Endodermal cell (in vitro differentiated cells): ENCODE data around the gene MRPL20. TPM values are rescaled to one million over a fixed set of nuclear protein-coding genes. Genes with fewer than 3 reads are reported as not detected.
A peak's percentile ranks its signal among the peaks of the same experiment; 100 is the strongest.
"Not testable (repeated sequence)": the region's sequence is repeated elsewhere in the genome, so short reads cannot be mapped to it uniquely, and the experiment has no call there.

ENCODE experiments used
- DNase-seq: peaks from one replicate; pipeline ENCODE4 v3.0.0-alpha.2; 2017
- H3K27ac ChIP-seq: 2 replicates; pipeline ENCODE4 v1.5.1; 2013; ENCODE audit warnings: mild to moderate bottlenecking, low read depth, low read length, moderate library complexity
- H3K27me3 ChIP-seq: 2 replicates; pipeline ENCODE4 v1.6.1; 2013; ENCODE audit warnings: mild to moderate bottlenecking, low read length, moderate library complexity; ENCODE audit not compliant: insufficient read depth, control insufficient read depth, poor library complexity, severe bottlenecking
- H3K36me3 ChIP-seq: 2 replicates; pipeline ENCODE4 v1.7.0; 2013; ENCODE audit warnings: mild to moderate bottlenecking, low read length, moderate library complexity; ENCODE audit not compliant: control insufficient read depth, insufficient read depth
- H3K4me1 ChIP-seq: one replicate; pipeline ENCODE4 v1.7.0; 2013; ENCODE audit warnings: low read length; ENCODE audit not compliant: control insufficient read depth, insufficient read depth
- H3K4me3 ChIP-seq: 2 replicates; pipeline ENCODE4 v1.5.1; 2013; ENCODE audit warnings: mild to moderate bottlenecking, low read length, moderate library complexity
- H3K9ac ChIP-seq: 2 replicates; pipeline ENCODE4 v1.6.1; 2013; ENCODE audit warnings: mild to moderate bottlenecking, low read length, moderate library complexity; ENCODE audit not compliant: poor library complexity, severe bottlenecking; ENCODE audit errors: extremely low read depth
- H3K9me3 ChIP-seq: 2 replicates; pipeline ENCODE4 v1.6.1; 2013; ENCODE audit warnings: mild to moderate bottlenecking, low read length, moderate library complexity; ENCODE audit not compliant: control insufficient read depth
- H3K27ac Mint-ChIP-seq: 2 replicates; pipeline ENCODE4 v1.8.0; 2020; ENCODE audit warnings: mixed read lengths
- H3K27me3 Mint-ChIP-seq: 2 replicates; pipeline ENCODE4 v1.8.0; 2021; ENCODE audit warnings: mild to moderate bottlenecking, mixed read lengths; ENCODE audit not compliant: insufficient read depth
- H3K36me3 Mint-ChIP-seq: 2 replicates; pipeline ENCODE4 v1.8.0; 2020; ENCODE audit warnings: low read depth, mixed read lengths
- H3K4me1 Mint-ChIP-seq: 2 replicates; pipeline ENCODE4 v1.8.0; 2020; ENCODE audit warnings: mixed read lengths
- H3K4me3 Mint-ChIP-seq: 2 replicates; pipeline ENCODE4 v1.8.0; 2020; ENCODE audit warnings: mild to moderate bottlenecking, moderate library complexity, mixed read lengths
- H3K9me3 Mint-ChIP-seq: 2 replicates; pipeline ENCODE4 v1.8.0; 2020; ENCODE audit warnings: mild to moderate bottlenecking, mixed read lengths
- CTCF ChIP-seq: fragments of 200-600 bp; sonication (generic); conservative IDR thresholded peaks from 2 replicates; pipeline ENCODE4 v1.5.0; 2021; ENCODE audit warnings: antibody characterized with exemption, mild to moderate bottlenecking
- WGBS, 2 experiments: methylation state at CpG; one replicate each; pipeline versions ENCODE4 v1.1.5 to v1.1.7; 2013; ENCODE audit warnings: missing lambda C conversion rate in 2 of 2, mixed read lengths in 1 of 2; ENCODE audit not compliant: insufficient coverage in 1 of 2, insufficient read length in 1 of 2; 5-methylcytosine and 5-hydroxymethylcytosine counted together
- total RNA-seq, 2 donors: library from RNA; stranded (reverse); fragmentation: NEBNext Ultra II Directional in 1 of 2; extraction: Animal tissue kit (Norgen Biotek cat#: 25700) in 1 of 2; gene quantifications; 2 replicates in 1 of 2; 3 replicates in 1 of 2; pipeline ENCODE4 v1.2.1, GENCODE V29; 2021

Gene MRPL20
- total RNA-seq, 2 donors from 2014 or later = 109 to 129 TPM

DNA sequence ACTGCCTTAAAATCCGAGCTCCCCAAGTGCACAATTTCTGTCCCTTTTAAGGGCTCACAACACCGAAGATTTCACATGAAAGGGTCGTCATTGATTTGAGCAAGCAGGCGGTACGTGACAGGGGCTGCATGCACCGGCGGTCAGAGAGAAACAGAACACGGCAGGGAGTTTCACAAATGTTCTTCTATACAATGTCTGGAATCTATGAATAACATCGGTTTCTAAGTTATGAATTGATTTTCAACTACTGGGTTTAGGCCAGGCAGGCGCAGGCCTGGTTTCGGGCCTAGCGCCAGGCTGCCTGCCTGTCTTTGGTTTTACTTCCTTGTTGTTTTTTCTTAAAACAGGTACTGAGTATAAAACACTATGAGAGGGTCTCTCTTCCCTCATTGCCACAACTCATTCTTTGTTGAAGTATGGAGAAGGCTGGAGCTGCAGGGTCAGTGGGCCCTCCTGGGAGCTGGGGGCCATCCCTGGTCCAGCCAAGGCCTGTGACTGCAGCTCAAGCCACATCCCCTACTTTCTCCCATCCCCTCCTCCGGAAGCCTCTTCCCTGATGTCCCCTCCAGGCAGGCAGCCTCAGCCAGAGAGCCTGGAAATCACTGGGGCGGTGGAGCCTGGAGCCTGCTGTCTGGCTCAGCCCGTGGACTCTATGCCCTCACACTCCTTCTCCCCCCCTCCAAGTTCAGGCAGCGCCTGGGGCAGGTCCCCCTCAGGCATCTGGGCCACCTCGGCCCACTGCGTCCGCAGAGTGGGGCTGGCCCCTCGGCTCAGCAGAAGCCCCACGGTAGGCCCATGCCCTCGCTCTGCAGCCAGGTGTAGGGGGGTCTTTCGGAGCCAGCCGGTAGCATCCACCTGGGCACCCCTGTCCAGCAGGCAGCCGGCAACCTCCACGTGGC lies 11.6 kb upstream of the MRPL20 start:
- TF ChIP-seq CTCF = no peak
- DNase-seq = no peak
- no peaks in the 10 kb centered on the region for H3K9me3 ChIP-seq
- no peak overlapping the region for H3K9ac ChIP-seq
- peaks cover 13% of the 10 kb centered on the region for H3K4me1 ChIP-seq
- H3K27me3 Mint-ChIP-seq = peaks cover 8% of the 10 kb centered on the region
- H3K27ac Mint-ChIP-seq = no peak overlapping the region
- no peaks in the 10 kb centered on the region for H3K36me3 Mint-ChIP-seq
- 89 to 94% methylated on average over 14 to 26 of the region's 26 CpGs for WGBS, 2 experiments
- no peaks in the 10 kb centered on the region for H3K36me3 ChIP-seq
- peaks cover 15% of the 10 kb centered on the region for H3K4me1 Mint-ChIP-seq
- no peak overlapping the region for H3K4me3 Mint-ChIP-seq
- no peaks in the 10 kb centered on the region for H3K9me3 Mint-ChIP-seq
- H3K27ac ChIP-seq = peak overlapping the region; percentile 56
- H3K27me3 ChIP-seq = no peaks in the 10 kb centered on the region
- H3K4me3 ChIP-seq = no peak overlapping the region

- H3K27me3 ChIP-seq, H3K36me3 ChIP-seq, H3K9me3 Mint-ChIP-seq, H3K9me3 ChIP-seq, H3K4me3 ChIP-seq, H3K4me3 Mint-ChIP-seq, H3K9ac ChIP-seq, H3K36me3 Mint-ChIP-seq, H3K27me3 Mint-ChIP-seq, H3K27ac Mint-ChIP-seq: not testable (repeated sequence)
- Histone ChIP-seq H3K4me1 (peaks cover 13% of the 10 kb centered on the region), H3K27ac (peak overlapping the region; percentile 47)
- peaks cover 14% of the 10 kb centered on the region for H3K4me1 Mint-ChIP-seq
- WGBS, 2 experiments = 90 to 93% methylated on average over 18 to 25 of the region's 25 CpGs
- peak; percentile 45 for DNase-seq
Observed at GRCh38 chr1:1417825-1418463, 10.9 kb upstream of the MRPL20 start.

DNA sequence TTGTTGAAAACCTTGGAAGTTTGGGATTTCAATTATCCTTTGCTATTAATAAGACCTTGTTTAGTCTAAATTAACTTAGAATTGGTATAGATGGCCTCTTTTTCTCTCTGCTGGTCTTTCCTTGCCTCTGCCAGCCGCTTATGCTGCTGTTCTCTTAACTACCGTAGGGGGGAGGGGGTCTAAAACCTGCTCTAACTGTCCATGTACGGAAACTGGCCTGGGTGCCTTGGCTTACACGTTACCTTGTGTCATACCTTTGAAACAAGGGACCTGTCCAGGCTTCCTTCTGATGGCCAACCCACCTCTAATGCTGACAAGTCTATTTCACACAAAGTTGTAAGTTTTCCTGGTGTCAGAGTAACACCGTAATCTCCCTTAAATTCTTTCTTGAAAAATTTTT lies 10.3 kb upstream of the MRPL20 start:
- not testable (repeated sequence) for H3K4me3 ChIP-seq, H3K9me3 Mint-ChIP-seq, DNase-seq, H3K36me3 ChIP-seq, H3K27me3 ChIP-seq, H3K36me3 Mint-ChIP-seq, H3K27me3 Mint-ChIP-seq, H3K9ac ChIP-seq, H3K9me3 ChIP-seq, H3K4me1 Mint-ChIP-seq, H3K27ac ChIP-seq, H3K27ac Mint-ChIP-seq, H3K4me3 Mint-ChIP-seq
- whole genome bisulfite sequencing, 2 experiments = 88 to 100% methylated on average over 3 to 5 of the region's 5 CpGs
- H3K4me1 ChIP-seq = peaks cover 10% of the 10 kb centered on the region

DNA sequence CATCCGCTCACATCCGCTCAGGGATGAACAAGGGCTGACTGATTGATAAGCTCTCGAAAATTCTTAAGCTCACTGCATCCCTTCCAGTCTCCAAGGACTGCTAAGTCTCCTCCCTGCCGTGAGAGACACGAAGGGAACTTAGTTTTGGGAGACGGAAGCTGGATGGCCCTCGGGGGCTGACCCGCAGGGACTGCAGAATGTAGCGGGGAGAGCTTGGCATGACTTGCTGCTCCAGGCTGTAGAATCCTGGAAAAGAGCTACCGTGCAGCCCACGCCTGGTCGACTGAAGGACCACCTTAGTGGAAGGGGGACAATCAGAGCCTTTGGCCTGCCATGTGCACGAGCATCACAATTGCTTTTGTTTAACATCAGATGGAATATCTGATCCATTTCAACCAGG lies 8.7 kb upstream of the MRPL20 start:
- no peak overlapping the region for H3K9ac ChIP-seq
- Mint-ChIP-seq H3K27me3 (peaks cover 6% of the 10 kb centered on the region), H3K9me3 (peaks cover 17% of the 10 kb centered on the region), H3K4me1 (peaks cover 4% of the 10 kb centered on the region), H3K36me3 (peaks cover 9% of the 10 kb centered on the region), H3K4me3 (no peak overlapping the region), H3K27ac (no peak overlapping the region)
- H3K27ac ChIP-seq = no peak overlapping the region
- no peaks in the 10 kb centered on the region for H3K36me3 ChIP-seq
- no peaks in the 10 kb centered on the region for H3K27me3 ChIP-seq
- no peak for DNase-seq
- H3K4me3 ChIP-seq = no peak overlapping the region
- no peaks in the 10 kb centered on the region for H3K4me1 ChIP-seq
- no peaks in the 10 kb centered on the region for H3K9me3 ChIP-seq
- WGBS, 2 experiments = 88 to 90% methylated on average over 12 to 13 of the region's 13 CpGs
- TF ChIP-seq CTCF = no peak

DNA sequence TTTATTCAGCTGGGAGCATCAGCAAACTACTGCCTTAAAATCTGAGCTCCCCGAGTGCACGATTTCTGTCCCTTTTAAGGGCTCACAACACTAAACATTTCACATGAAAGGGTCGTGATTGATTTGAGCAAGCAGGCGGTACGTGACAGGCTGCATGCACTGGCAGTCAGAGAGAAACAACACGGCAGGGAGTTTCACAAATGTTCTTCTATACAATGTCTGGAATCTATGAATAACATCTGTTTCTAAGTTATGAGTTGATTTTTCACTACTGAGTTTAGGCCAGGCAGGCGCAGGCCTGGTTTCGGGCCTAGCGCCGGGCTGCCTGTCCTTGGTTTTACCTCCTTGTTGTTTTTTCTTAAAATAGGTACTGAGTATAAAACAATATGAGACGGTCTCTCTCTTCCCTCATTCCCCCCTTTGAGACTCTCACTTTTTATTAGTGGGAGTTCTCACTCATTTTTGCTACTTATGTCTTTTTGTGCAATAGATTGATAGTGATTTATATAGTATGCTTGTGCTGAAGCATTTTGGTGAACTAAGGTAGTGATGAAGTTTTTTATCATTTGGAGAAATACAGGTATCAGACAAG lies 5.3 kb upstream of the MRPL20 start:
- H3K27me3 Mint-ChIP-seq, H3K27ac ChIP-seq, H3K9ac ChIP-seq, H3K36me3 ChIP-seq, H3K4me3 ChIP-seq, H3K4me1 ChIP-seq, H3K4me3 Mint-ChIP-seq, H3K27me3 ChIP-seq, H3K9me3 ChIP-seq, H3K27ac Mint-ChIP-seq, DNase-seq: not testable (repeated sequence)
- WGBS, 2 experiments = 95 to 98% methylated on average over 10 to 11 of the region's 11 CpGs
- Mint-ChIP-seq H3K9me3 (peaks cover 17% of the 10 kb centered on the region), H3K4me1 (peaks cover 19% of the 10 kb centered on the region), H3K36me3 (peaks cover 18% of the 10 kb centered on the region)
